A549 (cell line): ENCODE data around the gene TBC1D22A. TPM values are rescaled to one million over a fixed set of nuclear protein-coding genes. Genes with fewer than 3 reads are reported as not detected.

Experiments used
- ATAC-seq, 2 experiments: fragments of 200-7000 bp in 1 of 2; fragments of >200 bp in 1 of 2; cut with Nextera tagmentation in 1 of 2; cut with Tn5 transposase in 1 of 2; 3 replicates each; pipeline versions ENCODE4 v1.8.0 to v1.9.1; 2018 to 2020; ENCODE audit warnings: mild to moderate bottlenecking in 1 of 2, moderate library complexity in 1 of 2
- CTCF ChIA-PET: fragments of 300-600 bp; sonication (Branson Sonifier 250); formaldehyde crosslinking; extraction: SDS; loops from one replicate; lab custom pipeline; 2021; ENCODE audit warnings: antibody characterized with exemption, inconsistent platforms; lab: Yijun Ruan, JAX
- POLR2A ChIA-PET: fragments of 350-600 bp; formaldehyde crosslinking; extraction: SDS; loops from one replicate; lab custom pipeline; 2021; ENCODE audit warnings: antibody characterized with exemption, inconsistent platforms; lab: Yijun Ruan, JAX
- DNase-seq, 2 experiments: peaks; one replicate each; pipeline versions ENCODE4 v3.0.0 to v3.0.0-alpha.2; 2011 to 2016; ENCODE audit warnings: low read depth in 1 of 2, low spot score in 1 of 2
- FAIRE-seq: peaks from 2 replicates; lab custom pipeline; 2011; peaks lifted over from hg19 to GRCh38; lab: Jason Lieb, UNC
- H3K27ac ChIP-seq, 2 experiments: fragments of >200 bp; sonication (Bioruptor Twin); formaldehyde crosslinking; 3 replicates each; pipeline ENCODE4 v1.5.1; 2016 to 2017
- H3K4me1 ChIP-seq: fragments of >200 bp; sonication (Bioruptor Twin); formaldehyde crosslinking; 3 replicates; pipeline ENCODE4 v1.6.1; 2016
- H3K4me2 ChIP-seq: fragments of >200 bp; sonication (Bioruptor Twin); formaldehyde crosslinking; 3 replicates; pipeline ENCODE4 v1.6.1; 2016
- H3K4me3 ChIP-seq: fragments of >200 bp; sonication (Bioruptor Twin); formaldehyde crosslinking; 3 replicates; pipeline ENCODE4 v1.5.1; 2016
- H3K9me3 ChIP-seq: fragments of >200 bp; sonication (Bioruptor Twin); formaldehyde crosslinking; 3 replicates; pipeline ENCODE4 v1.6.1; 2016
- BCL3 ChIP-seq: fragments of >200 bp; sonication (Bioruptor Twin); formaldehyde crosslinking; IDR thresholded peaks from 3 replicates; pipeline ENCODE4 v1.6.1; 2016
- CBX2 ChIP-seq: fragments of 200-600 bp; sonication (generic); IDR thresholded peaks from 2 replicates; pipeline ENCODE4 v1.6.1; 2016; ENCODE audit warnings: low read depth, mild to moderate bottlenecking, borderline replicate concordance
- CEBPB ChIP-seq, 2 experiments: fragments of >200 bp in 1 of 2; sonication (Bioruptor Twin) in 1 of 2; formaldehyde crosslinking in 1 of 2; IDR thresholded peaks; 2 replicates each; pipeline ENCODE4 v1.6.1; 2012 to 2016
- CHD4 ChIP-seq: fragments of 200-600 bp; sonication (generic); IDR thresholded peaks from 2 replicates; pipeline ENCODE4 v1.6.1; 2016; ENCODE audit warnings: antibody characterized with exemption, mild to moderate bottlenecking, borderline replicate concordance
- E2F6 ChIP-seq: IDR thresholded peaks from 2 replicates; pipeline ENCODE4 v1.6.1; 2012; ENCODE audit warnings: low read depth, borderline replicate concordance
- FOSB ChIP-seq: fragments of 250-450 bp; sonication (Bioruptor Pico); IDR thresholded peaks from 2 replicates; pipeline ENCODE4 v1.5.0; 2020; ENCODE audit warnings: mild to moderate bottlenecking, moderate library complexity
- HDAC2 ChIP-seq: fragments of 200-600 bp; sonication (generic); IDR thresholded peaks from 2 replicates; pipeline ENCODE4 v1.6.1; 2016
- HMGXB4 ChIP-seq: fragments of 250-450 bp; sonication (Bioruptor Pico); IDR thresholded peaks from 2 replicates; pipeline ENCODE4 v1.5.0; 2021; ENCODE audit warnings: mild to moderate bottlenecking, moderate library complexity, borderline replicate concordance
- HOXA7 ChIP-seq: fragments of 250-450 bp; sonication (Bioruptor Pico); IDR thresholded peaks from 2 replicates; pipeline ENCODE4 v1.5.0; 2020; ENCODE audit warnings: mild to moderate bottlenecking, moderate library complexity
- JUNB ChIP-seq: fragments of >200 bp; sonication (Bioruptor Twin); formaldehyde crosslinking; IDR thresholded peaks from 2 replicates; pipeline ENCODE4 v1.6.1; 2016
- MAFK ChIP-seq: fragments of 450-650 bp; IDR thresholded peaks from 2 replicates; pipeline ENCODE4 v1.6.1; 2014; ENCODE audit not compliant: partially characterized antibody
- MAX ChIP-seq: IDR thresholded peaks from 2 replicates; pipeline ENCODE4 v1.6.1; 2012
- MAZ ChIP-seq: fragments of 150-350 bp; IDR thresholded peaks from 2 replicates; pipeline ENCODE4 v1.6.1; 2014; ENCODE audit warnings: antibody characterized with exemption, low read depth, low read length, borderline replicate concordance
- NFE2L2 ChIP-seq: fragments of 150-350 bp; conservative IDR thresholded peaks from 2 replicates; pipeline ENCODE4 v1.6.1; 2014; ENCODE audit warnings: low read length
- NR3C1 ChIP-seq: fragments of >200 bp; sonication (Bioruptor Twin); formaldehyde crosslinking; IDR thresholded peaks from 3 replicates; pipeline ENCODE4 v1.6.1; 2017
- PHF8 ChIP-seq: fragments of 200-600 bp; sonication (generic); IDR thresholded peaks from 2 replicates; pipeline ENCODE4 v1.6.1; 2016; ENCODE audit warnings: low read depth, mild to moderate bottlenecking, antibody characterized with exemption, moderate library complexity, borderline replicate concordance
- RAD21 ChIP-seq, 2 experiments: fragments of >200 bp in 1 of 2; sonication (Bioruptor Twin) in 1 of 2; formaldehyde crosslinking in 1 of 2; IDR thresholded peaks in 1 of 2; conservative IDR thresholded peaks in 1 of 2; 2 replicates in 1 of 2; 3 replicates in 1 of 2; pipeline ENCODE4 v1.6.1; 2012 to 2018; ENCODE audit warnings: inconsistent platforms in 1 of 2
- RFX5 ChIP-seq: fragments of 450-650 bp; IDR thresholded peaks from 2 replicates; pipeline ENCODE4 v1.7.1; 2014; ENCODE audit warnings: antibody characterized with exemption, mild to moderate bottlenecking, moderate library complexity
- RNF2 ChIP-seq: fragments of 200-600 bp; sonication (generic); IDR thresholded peaks from 2 replicates; pipeline ENCODE4 v1.6.1; 2016; ENCODE audit warnings: low read depth, mild to moderate bottlenecking, antibody characterized with exemption, moderate library complexity, borderline replicate concordance
- SMC3 ChIP-seq: fragments of >200 bp; sonication (Bioruptor Twin); formaldehyde crosslinking; IDR thresholded peaks from 3 replicates; pipeline ENCODE4 v1.6.1; 2018; ENCODE audit warnings: inconsistent platforms
- SREBF2 ChIP-seq: fragments of 450-650 bp; IDR thresholded peaks from 2 replicates; pipeline ENCODE4 v1.6.1; 2014; ENCODE audit warnings: mild to moderate bottlenecking, moderate library complexity
- TFCP2L1 ChIP-seq: fragments of 250-450 bp; sonication (Bioruptor Pico); IDR thresholded peaks from 2 replicates; pipeline ENCODE4 v1.5.0; 2021; ENCODE audit warnings: mild to moderate bottlenecking
- ZC3H11A ChIP-seq: fragments of 450-650 bp; IDR thresholded peaks from 2 replicates; pipeline ENCODE4 v1.6.1; 2014; ENCODE audit warnings: antibody characterized with exemption, mild to moderate bottlenecking
- ZFP36 ChIP-seq: fragments of 450-650 bp; IDR thresholded peaks from 2 replicates; pipeline ENCODE4 v1.6.1; 2014; ENCODE audit warnings: borderline replicate concordance; ENCODE audit not compliant: partially characterized antibody
- WGBS: methylation state at CpG from one replicate; pipeline ENCODE4 v1.1.6; 2017; ENCODE audit errors: missing lambda C conversion rate; 5-methylcytosine and 5-hydroxymethylcytosine counted together
- polyA plus RNA-seq, 4 experiments: library from polyadenylated mRNA; depleted of rRNA in 3 of 4; stranded (reverse); fragments of >200 nt; fragmentation: RNase III in 1 of 4; extraction: RNeasy Plus Mini Kit Qiagen cat#74134 plus additional on column Dnase treatment in 1 of 4; gene quantifications; 2 replicates in 3 of 4; 3 replicates in 1 of 4; pipeline ENCODE4 v1.2.3, GENCODE V29; 2011 to 2017

The TBC1D22A gene
- polyA plus RNA-seq, 2 of the 4 experiments (the other 2 are of a cell fraction): 8.9 to 10.8 TPM

GRCh38 chr22:47009304-47010101 lies 247.1 kb downstream of the TBC1D22A start:
- H3K9me3 ChIP-seq: no peaks in the 10 kb centered on the region
- ChIA-PET CTCF (no interaction called here), POLR2A (no interaction called here)
- no peak overlapping the region for H3K4me3 ChIP-seq
- TF ChIP-seq SMC3: no peak
- TF ChIP-seq RNF2: no peak
- TF ChIP-seq CBX2: no peak
- no peak for TF ChIP-seq MAZ
- TF ChIP-seq BCL3: no peak
- no peak for TF ChIP-seq ZC3H11A
- no peak for TF ChIP-seq NFE2L2
- no peak for TF ChIP-seq HDAC2
- TF ChIP-seq ZFP36: no peak
- TF ChIP-seq CHD4: no peak
- TF ChIP-seq TFCP2L1 (CRISPR knock-in tag): no peak
- TF ChIP-seq HMGXB4: no peak
- TF ChIP-seq RFX5: no peak
- TF ChIP-seq FOSB (CRISPR knock-in tag): no peak
- TF ChIP-seq SREBF2: no peak
- TF ChIP-seq HOXA7 (CRISPR knock-in tag): no peak
- no peak overlapping the region for H3K27ac ChIP-seq
- no peak for DNase-seq
- ATAC-seq: no peak
- 83% methylated on average over 8 of the region's 8 CpGs for WGBS
- no peaks in the 10 kb centered on the region for H3K4me1 ChIP-seq
- FAIRE-seq: no peak
- no peak overlapping the region for H3K4me2 ChIP-seq

GRCh38 chr22:47010211-47010610 lies 247.8 kb downstream of the TBC1D22A start:
- no peaks in the 10 kb centered on the region for H3K9me3 ChIP-seq
- no peak overlapping the region for H3K4me3 ChIP-seq
- DNase-seq (no peak), ATAC-seq (no peak), FAIRE-seq (no peak)
- ChIA-PET CTCF (no interaction called here), POLR2A (no interaction called here)
- WGBS: 94% methylated on average over 10 of the region's 10 CpGs
- TF ChIP-seq E2F6 (no peak), SMC3 (no peak), BCL3 (no peak), MAFK (no peak), RNF2 (no peak), NR3C1 (no peak), CEBPB (IDR thresholded peaks at IDR 0.05) (no peak), MAX (no peak), PHF8 (no peak), ZFP36 (no peak), JUNB (no peak), RAD21 (conservative IDR thresholded peaks at IDR 0.05 in 1 of 2, IDR thresholded peaks at IDR 0.05 in 1 of 2) (no peak)
- H3K27ac ChIP-seq: no peak overlapping the region
- no peaks in the 10 kb centered on the region for H3K4me1 ChIP-seq
- H3K4me2 ChIP-seq: no peak overlapping the region
